Measurements from ENCODE around the gene CCDC18. TPM values are rescaled to one million over a fixed set of nuclear protein-coding genes. Genes with fewer than 3 reads are reported as not detected.

The CCDC18 gene
- total RNA-seq, 1 experiment from 2014 or later = 18.9 TPM

- no peaks in the 10 kb centered on the region for H3K9me2 ChIP-seq (replicated peaks; ENCODE audit: low read length)
- TF ChIP-seq CTCF (conservative IDR thresholded peaks at IDR 0.05; ENCODE audit: low read depth, low read length) (no peak), EZH2phosphoT487 (IDR thresholded peaks at IDR 0.05; ENCODE audit: borderline replicate concordance, low read length) (no peak), EZH2 (IDR thresholded peaks at IDR 0.05; ENCODE audit: low read length, unreplicated experiment) (no peak)
- peaks cover 19% of the 10 kb centered on the region for H3K36me3 ChIP-seq (ENCODE audit: low read depth, low read length)
- no peak overlapping the region for H3K9ac ChIP-seq (ENCODE audit: low read length)
- H3K79me2 ChIP-seq (ENCODE audit: low read length) = no peaks in the 10 kb centered on the region
- H3F3A ChIP-seq (ENCODE audit: low read length, unreplicated experiment) = no peaks in the 10 kb centered on the region
- no peaks in the 10 kb centered on the region for H4K20me1 ChIP-seq (ENCODE audit: low read length)
- no peak overlapping the region for H3K4me2 ChIP-seq (ENCODE audit: low read length)
- H3K4me1 ChIP-seq (ENCODE audit: insufficient read depth, low read length) = peaks cover 7% of the 10 kb centered on the region; the same call in 1 of the 2 replicates
- no peaks in the 10 kb centered on the region for H3K27me3 ChIP-seq (ENCODE audit: low read length)
- no TSS peak for BruUV-seq (replicated peaks)
- no peak overlapping the region for H3K27ac ChIP-seq (ENCODE audit: low read length)
- DNase-seq (no peak), ATAC-seq (no peak)
- no peak overlapping the region for H2AFZ ChIP-seq (ENCODE audit: low read length)
- intact Hi-C loops (cut with micrococcal nuclease) = no loop called here
- H3K9me3 ChIP-seq (ENCODE audit: low read length) = no peaks in the 10 kb centered on the region
- ChIA-PET CTCF (no interaction called here), POLR2A (ENCODE audit: unreplicated experiment) (interaction anchor here (0.6 kb wide), 1 partner anchor 26 kb away, joined by 3 read pairs; no protein-coding TSS in a partner anchor)
- no peak overlapping the region for H3K4me3 ChIP-seq (ENCODE audit: low read length)
Measured at GRCh38 chr1:93142161-93142560, 38.4 kb upstream of the CCDC18 start.

GRCh38 chr1:93143136-93143535 lies 37.4 kb upstream of the CCDC18 start:
- H3K4me3 ChIP-seq (ENCODE audit: low read length) = no peak overlapping the region
- no peaks in the 10 kb centered on the region for H3K9me2 ChIP-seq (replicated peaks; ENCODE audit: low read length)
- ATAC-seq = no peak
- H3K9me3 ChIP-seq (ENCODE audit: low read length) = no peaks in the 10 kb centered on the region
- BruUV-seq (replicated peaks) = no TSS peak
- ChIA-PET CTCF (no interaction called here), POLR2A (ENCODE audit: unreplicated experiment) (no interaction called here)
- DNase-seq = no peak
- H2AFZ ChIP-seq (ENCODE audit: low read length) = no peak overlapping the region
- H3K79me2 ChIP-seq (ENCODE audit: low read length) = no peaks in the 10 kb centered on the region
- H4K20me1 ChIP-seq (ENCODE audit: low read length) = no peaks in the 10 kb centered on the region
- no peaks in the 10 kb centered on the region; the same call in 1 of the 2 replicates for H3K4me1 ChIP-seq (ENCODE audit: insufficient read depth, low read length)
- H3K36me3 ChIP-seq (ENCODE audit: low read depth, low read length) = peaks cover 19% of the 10 kb centered on the region
- H3K27ac ChIP-seq (ENCODE audit: low read length) = no peak overlapping the region
- H3K27me3 ChIP-seq (ENCODE audit: low read length) = no peaks in the 10 kb centered on the region
- H3K9ac ChIP-seq (ENCODE audit: low read length) = no peak overlapping the region
- H3F3A ChIP-seq (ENCODE audit: low read length, unreplicated experiment) = no peaks in the 10 kb centered on the region
- no peak for TF ChIP-seq EZH2phosphoT487 (IDR thresholded peaks at IDR 0.05; ENCODE audit: borderline replicate concordance, low read length)
- no peak for TF ChIP-seq CTCF (conservative IDR thresholded peaks at IDR 0.05; ENCODE audit: low read depth, low read length)
- no peak for TF ChIP-seq EZH2 (IDR thresholded peaks at IDR 0.05; ENCODE audit: low read length, unreplicated experiment)
- no peak overlapping the region for H3K4me2 ChIP-seq (ENCODE audit: low read length)
- intact Hi-C loops (cut with micrococcal nuclease) = no loop called here

- BruUV-seq (replicated peaks) = no TSS peak
- POLR2A ChIA-PET (ENCODE audit: unreplicated experiment) = interaction anchor here (0.6 to 0.8 kb wide), 3 partner anchors 39 to 121 kb away, joined by 3 to 19 read pairs (median 6); no protein-coding TSS in a partner anchor
Measured at GRCh38 chr1:93143769-93144168, 36.8 kb upstream of the CCDC18 start.

More at GRCh38 chr1:93143769-93144168, 36.8 kb upstream of the CCDC18 start:
- Histone ChIP-seq H3K27me3 (ENCODE audit: low read length) (no peaks in the 10 kb centered on the region), H4K20me1 (ENCODE audit: low read length) (no peaks in the 10 kb centered on the region), H3K9me2 (replicated peaks; ENCODE audit: low read length) (no peaks in the 10 kb centered on the region), H2AFZ (ENCODE audit: low read length) (no peak overlapping the region), H3K4me3 (ENCODE audit: low read length) (no peak overlapping the region), H3K9me3 (ENCODE audit: low read length) (no peaks in the 10 kb centered on the region), H3K27ac (ENCODE audit: low read length) (no peak overlapping the region), H3K79me2 (ENCODE audit: low read length) (no peaks in the 10 kb centered on the region), H3K9ac (ENCODE audit: low read length) (no peak overlapping the region), H3K4me1 (ENCODE audit: insufficient read depth, low read length) (no peaks in the 10 kb centered on the region), H3K36me3 (ENCODE audit: low read depth, low read length) (peaks cover 16% of the 10 kb centered on the region; the same call in 1 of the 2 replicates), H3K4me2 (ENCODE audit: low read length) (no peak overlapping the region), H3F3A (ENCODE audit: low read length, unreplicated experiment) (no peaks in the 10 kb centered on the region)
- intact Hi-C loops (cut with micrococcal nuclease) = no loop called here
- DNase-seq (no peak), ATAC-seq (no peak)
- CTCF ChIA-PET = no interaction called here
- TF ChIP-seq EZH2phosphoT487 (IDR thresholded peaks at IDR 0.05; ENCODE audit: borderline replicate concordance, low read length) = no peak
- TF ChIP-seq EZH2 (IDR thresholded peaks at IDR 0.05; ENCODE audit: low read length, unreplicated experiment) = no peak
- no peak for TF ChIP-seq CTCF (conservative IDR thresholded peaks at IDR 0.05; ENCODE audit: low read depth, low read length)
